CD4-positive, CD25-positive, alpha-beta regulatory T cell (primary cell): ENCODE data around the gene EPHB1. TPM values are rescaled to one million over a fixed set of nuclear protein-coding genes. Genes with fewer than 3 reads are reported as not detected.

Experiments
- ATAC-seq, 2 donors: fragments of 150-1000 bp; cut with Tn5 transposase; one replicate each; pipeline ENCODE4 v1.10.0; 2021; ENCODE audit warnings: low read depth in 2 of 2, moderate number of reproducible peaks in 2 of 2, moderate library complexity in 1 of 2
- DNase-seq, 3 donors: peaks; one replicate each; pipeline versions ENCODE4 v3.0.0 to v3.0.0-alpha.2; 2012 to 2022; ENCODE audit warnings: mixed read lengths in 1 of 3
- H3K27ac ChIP-seq: one replicate; pipeline ENCODE4 v1.7.0; 2013; ENCODE audit warnings: mild to moderate bottlenecking, low read length; ENCODE audit not compliant: insufficient read depth, poor library complexity, severe bottlenecking
- H3K27me3 ChIP-seq: one replicate; pipeline ENCODE4 v1.7.0; 2013; ENCODE audit warnings: low read length; ENCODE audit not compliant: control insufficient read depth, insufficient read depth
- H3K36me3 ChIP-seq: one replicate; pipeline ENCODE4 v1.7.0; 2013; ENCODE audit warnings: mild to moderate bottlenecking, low read length, moderate library complexity; ENCODE audit not compliant: control insufficient read depth, insufficient read depth
- H3K4me1 ChIP-seq: 2 replicates; pipeline ENCODE4 v1.7.0; 2013; ENCODE audit warnings: mild to moderate bottlenecking, low read length; ENCODE audit not compliant: insufficient read depth, control insufficient read depth, poor library complexity, severe bottlenecking
- H3K4me3 ChIP-seq: one replicate; pipeline ENCODE4 v1.7.0; 2013; ENCODE audit warnings: low read depth, mild to moderate bottlenecking, low read length, moderate library complexity
- H3K9me3 ChIP-seq, 2 experiments: 1 replicate in 1 of 2; 2 replicates in 1 of 2; pipeline ENCODE4 v1.7.0; 2013; ENCODE audit warnings: low read length in 2 of 2, mild to moderate bottlenecking in 1 of 2, moderate library complexity in 1 of 2; ENCODE audit not compliant: control insufficient read depth in 2 of 2
- H3K27ac Mint-ChIP-seq, 3 donors: one replicate each; pipeline ENCODE4 v1.8.0; 2020 to 2022; ENCODE audit warnings: mild to moderate bottlenecking in 3 of 3, mixed read lengths in 3 of 3, moderate library complexity in 2 of 3
- H3K27me3 Mint-ChIP-seq: one replicate; pipeline ENCODE4 v1.8.0; 2022; ENCODE audit warnings: mild to moderate bottlenecking, mixed read lengths
- H3K36me3 Mint-ChIP-seq: one replicate; pipeline ENCODE4 v1.8.0; 2020; ENCODE audit warnings: mixed read lengths
- H3K4me1 Mint-ChIP-seq, 4 donors: one replicate each; pipeline ENCODE4 v1.8.0; 2020 to 2022; ENCODE audit warnings: mixed read lengths in 4 of 4, mild to moderate bottlenecking in 1 of 4
- H3K4me3 Mint-ChIP-seq, 4 donors: one replicate each; pipeline ENCODE4 v1.8.0; 2020 to 2022; ENCODE audit warnings: mild to moderate bottlenecking in 4 of 4, mixed read lengths in 4 of 4, moderate library complexity in 3 of 4
- H3K9me3 Mint-ChIP-seq, 7 donors: one replicate each; pipeline ENCODE4 v1.8.0; 2020 to 2022; ENCODE audit warnings: mixed read lengths in 7 of 7, mild to moderate bottlenecking in 3 of 7, moderate library complexity in 2 of 7
- polyA plus RNA-seq, 4 donors: library from polyadenylated mRNA; unstranded; fragments of 300-500 nt; fragmentation: Illumina TruSeq; gene quantifications; one replicate each; pipeline ENCODE4 v1.2.3, GENCODE V29; 2021
- total RNA-seq: library from RNA; stranded (reverse); gene quantifications from one replicate; pipeline ENCODE4 v1.2.3, GENCODE V29; 2022

Gene EPHB1
- total and polyA plus RNA-seq, 5 donors from 2014 or later, result 0.32 to 2.1 (median 0.84) TPM

GRCh38 chr3:134949150-134949549 lies 154.1 kb downstream of the EPHB1 start:
- H3K27ac Mint-ChIP-seq, result no peak overlapping the region
- no peak overlapping the region for H3K4me3 ChIP-seq
- no peak overlapping the region for H3K4me3 Mint-ChIP-seq
- H3K9me3 Mint-ChIP-seq, result peaks cover 0 to 4% (median 1%) of the 10 kb centered on the region in 7 donors
- H3K36me3 Mint-ChIP-seq, result no peaks in the 10 kb centered on the region
- no peaks in the 10 kb centered on the region for H3K27me3 Mint-ChIP-seq
- H3K4me1 ChIP-seq, result no peaks in the 10 kb centered on the region
- H3K9me3 ChIP-seq, result no peaks in the 10 kb centered on the region
- DNase-seq, result no peak
- no peaks in the 10 kb centered on the region for H3K27me3 ChIP-seq
- no peaks in the 10 kb centered on the region for H3K36me3 ChIP-seq
- H3K27ac ChIP-seq, result no peak overlapping the region
- no peaks in the 10 kb centered on the region for H3K4me1 Mint-ChIP-seq
- ATAC-seq, result no peak

DNA sequence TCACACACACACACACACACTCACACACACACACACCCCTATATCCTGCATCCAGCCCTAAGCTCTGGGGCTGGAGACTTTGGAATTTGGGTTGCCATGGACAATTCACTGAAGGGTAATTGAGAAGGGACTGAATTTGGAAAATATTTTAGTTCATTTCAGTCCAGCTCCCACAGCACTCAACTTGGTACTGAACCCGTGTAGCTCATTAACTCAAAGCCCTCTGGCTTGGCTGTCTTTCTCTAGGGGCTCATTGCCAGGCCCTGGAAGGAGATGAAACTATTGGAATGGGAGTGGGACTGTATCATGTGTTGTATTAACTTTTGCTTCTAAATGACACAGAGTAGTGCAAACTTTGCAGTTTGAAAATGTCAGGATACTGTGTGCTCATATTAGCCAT lies 157.3 kb downstream of the EPHB1 start:
- Mint-ChIP-seq H3K27ac (no peak overlapping the region), H3K4me3 (no peak overlapping the region), H3K27me3 (no peaks in the 10 kb centered on the region), H3K9me3 (peaks cover 0 to 4% (median 0%) of the 10 kb centered on the region in 7 donors), H3K4me1 (no peaks in the 10 kb centered on the region), H3K36me3 (no peaks in the 10 kb centered on the region)
- no peak overlapping the region for H3K27ac ChIP-seq
- no peak overlapping the region for H3K4me3 ChIP-seq
- H3K27me3 ChIP-seq, result no peaks in the 10 kb centered on the region
- H3K36me3 ChIP-seq, result no peaks in the 10 kb centered on the region
- no peaks in the 10 kb centered on the region for H3K9me3 ChIP-seq
- no peaks in the 10 kb centered on the region for H3K4me1 ChIP-seq
- ATAC-seq (no peak), DNase-seq (no peak)

DNA sequence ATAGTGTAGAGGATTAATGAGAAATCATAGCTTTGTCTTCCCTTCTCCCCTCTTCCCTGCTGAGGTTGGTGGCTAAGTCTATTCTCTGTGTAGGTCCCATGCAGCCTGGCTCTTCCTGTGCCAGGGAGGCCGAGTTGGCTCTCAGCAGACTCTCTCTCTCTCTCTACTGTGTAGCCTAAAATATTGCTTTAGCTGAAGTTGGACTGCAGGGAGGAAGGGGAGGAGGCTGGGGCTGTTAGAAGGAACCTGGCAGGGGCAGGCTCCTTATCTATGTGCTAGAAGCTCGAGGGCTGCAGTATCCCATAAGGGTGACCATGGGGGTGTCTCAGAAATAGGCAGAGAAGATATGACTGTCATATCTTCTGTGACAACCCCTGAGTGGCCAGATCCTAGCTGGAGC lies 160.8 kb downstream of the EPHB1 start:
- Mint-ChIP-seq H3K36me3 (no peaks in the 10 kb centered on the region), H3K27me3 (no peaks in the 10 kb centered on the region), H3K4me1 (no peaks in the 10 kb centered on the region), H3K27ac (no peak overlapping the region), H3K4me3 (no peak overlapping the region), H3K9me3 (peaks cover 0 to 3% (median 0%) of the 10 kb centered on the region in 7 donors)
- Histone ChIP-seq H3K9me3 (no peaks in the 10 kb centered on the region), H3K27me3 (no peaks in the 10 kb centered on the region), H3K27ac (no peak overlapping the region), H3K36me3 (no peaks in the 10 kb centered on the region), H3K4me1 (no peaks in the 10 kb centered on the region), H3K4me3 (no peak overlapping the region)
- no peak for DNase-seq
- no peak for ATAC-seq

GRCh38 chr3:134956395-134956794 lies 161.3 kb downstream of the EPHB1 start:
- Histone ChIP-seq H3K9me3 (no peaks in the 10 kb centered on the region), H3K27ac (no peak overlapping the region), H3K4me1 (no peaks in the 10 kb centered on the region), H3K4me3 (no peak overlapping the region), H3K27me3 (no peaks in the 10 kb centered on the region), H3K36me3 (no peaks in the 10 kb centered on the region)
- Mint-ChIP-seq H3K4me1 (no peaks in the 10 kb centered on the region), H3K4me3 (no peak overlapping the region), H3K36me3 (no peaks in the 10 kb centered on the region), H3K27me3 (no peaks in the 10 kb centered on the region), H3K9me3 (peaks cover 0 to 3% (median 0%) of the 10 kb centered on the region in 7 donors), H3K27ac (no peak overlapping the region)
- ATAC-seq (no peak), DNase-seq (no peak)

GRCh38 chr3:134956844-134957243 lies 161.8 kb downstream of the EPHB1 start:
- no peak for ATAC-seq
- no peaks in the 10 kb centered on the region for H3K27me3 Mint-ChIP-seq

DNA sequence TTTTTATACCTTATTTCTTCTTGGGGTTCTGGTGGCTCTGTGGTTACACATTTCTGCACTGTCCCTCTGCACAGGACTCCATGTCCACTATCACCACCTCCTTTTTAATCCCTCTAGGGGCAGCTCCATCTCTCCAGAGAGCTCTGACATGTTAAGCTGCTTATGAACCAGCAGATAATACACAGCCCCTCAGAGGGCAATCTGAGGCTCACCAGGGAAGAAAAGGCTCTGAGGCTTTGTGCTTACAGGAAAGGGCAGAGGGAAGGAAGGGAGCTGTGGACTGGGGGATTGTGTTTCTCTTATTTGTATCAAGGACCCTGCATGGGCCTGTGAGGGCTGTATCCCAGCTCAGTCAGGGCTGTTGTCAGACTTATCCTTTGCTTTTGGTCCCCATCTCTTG lies 164.5 kb downstream of the EPHB1 start:
- no peaks in the 10 kb centered on the region for H3K27me3 Mint-ChIP-seq
- no peak overlapping the region for H3K4me3 ChIP-seq
- no peaks in the 10 kb centered on the region for H3K4me1 ChIP-seq
- H3K36me3 Mint-ChIP-seq, result no peaks in the 10 kb centered on the region
- no peak overlapping the region for H3K4me3 Mint-ChIP-seq
- H3K4me1 Mint-ChIP-seq, result no peaks in the 10 kb centered on the region
- H3K27ac Mint-ChIP-seq, result no peak overlapping the region
- no peaks in the 10 kb centered on the region for H3K9me3 ChIP-seq
- H3K36me3 ChIP-seq, result no peaks in the 10 kb centered on the region
- no peaks in the 10 kb centered on the region for H3K27me3 ChIP-seq
- peaks cover 0 to 6% (median 0%) of the 10 kb centered on the region in 7 donors for H3K9me3 Mint-ChIP-seq
- H3K27ac ChIP-seq, result no peak overlapping the region
- ATAC-seq, result no peak
- no peak for DNase-seq

More at GRCh38 chr3:134956844-134957243, 161.8 kb downstream of the EPHB1 start:
- Histone ChIP-seq H3K4me1 (no peaks in the 10 kb centered on the region), H3K9me3 (no peaks in the 10 kb centered on the region), H3K27ac (no peak overlapping the region), H3K4me3 (no peak overlapping the region), H3K36me3 (no peaks in the 10 kb centered on the region), H3K27me3 (no peaks in the 10 kb centered on the region)
- Mint-ChIP-seq H3K4me3 (no peak overlapping the region), H3K36me3 (no peaks in the 10 kb centered on the region), H3K27ac (no peak overlapping the region), H3K4me1 (no peaks in the 10 kb centered on the region), H3K9me3 (peaks cover 0 to 3% (median 0%) of the 10 kb centered on the region in 7 donors)
- DNase-seq, result no peak

GRCh38 chr3:134964226-134964625 lies 169.2 kb downstream of the EPHB1 start:
- H3K27ac ChIP-seq, result no peak overlapping the region
- no peaks in the 10 kb centered on the region for H3K9me3 ChIP-seq
- H3K36me3 ChIP-seq, result no peaks in the 10 kb centered on the region
- Mint-ChIP-seq H3K36me3 (no peaks in the 10 kb centered on the region), H3K27ac (no peak overlapping the region), H3K27me3 (no peaks in the 10 kb centered on the region), H3K4me1 (no peaks in the 10 kb centered on the region), H3K9me3 (peaks cover 0 to 7% (median 1%) of the 10 kb centered on the region in 7 donors), H3K4me3 (no peak overlapping the region)
- peaks cover 3% of the 10 kb centered on the region for H3K27me3 ChIP-seq
- DNase-seq, result no peak
- H3K4me1 ChIP-seq, result no peaks in the 10 kb centered on the region
- no peak for ATAC-seq
- H3K4me3 ChIP-seq, result no peak overlapping the region

DNA sequence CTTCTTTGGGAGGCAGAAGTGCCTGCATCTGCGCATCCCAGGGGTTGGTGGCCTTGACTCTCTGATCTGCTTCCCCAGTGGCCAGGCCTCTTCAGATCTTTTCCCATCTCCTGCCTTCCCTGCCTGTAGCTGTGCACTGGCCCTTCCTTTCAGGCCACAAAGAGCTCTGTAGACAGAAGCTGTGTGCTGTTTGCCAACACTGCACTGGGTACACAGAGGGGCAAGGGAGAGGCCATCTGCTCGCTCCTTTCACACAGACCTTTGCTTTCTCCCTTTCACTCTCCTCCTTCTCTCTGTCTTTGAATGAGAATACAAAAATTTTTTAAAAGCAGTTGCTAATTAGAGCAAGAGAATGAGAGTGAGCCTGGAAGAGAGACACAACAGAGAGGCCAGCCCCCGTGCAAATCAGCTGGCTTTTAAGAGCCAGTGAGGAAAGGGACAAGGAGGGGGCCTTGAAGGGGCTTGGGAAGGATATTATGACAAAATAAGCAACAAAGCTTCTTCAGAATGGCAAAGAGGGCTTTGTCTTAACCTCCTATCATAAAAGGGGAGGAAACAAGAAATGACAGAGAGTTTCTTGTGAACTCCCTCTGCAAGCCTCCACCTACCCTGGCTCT lies 170.9 kb downstream of the EPHB1 start:
- H3K4me3 Mint-ChIP-seq, result no peak overlapping the region
- Histone ChIP-seq H3K27me3 (peaks cover 3% of the 10 kb centered on the region), H3K4me1 (no peaks in the 10 kb centered on the region), H3K9me3 (no peaks in the 10 kb centered on the region), H3K27ac (no peak overlapping the region), H3K36me3 (no peaks in the 10 kb centered on the region), H3K4me3 (no peak overlapping the region)
- no peak overlapping the region for H3K27ac Mint-ChIP-seq
- ATAC-seq (no peak), DNase-seq (no peak)
- H3K36me3 Mint-ChIP-seq, result no peaks in the 10 kb centered on the region
- H3K4me1 Mint-ChIP-seq, result no peaks in the 10 kb centered on the region
- peaks cover 0 to 7% (median 2%) of the 10 kb centered on the region in 7 donors for H3K9me3 Mint-ChIP-seq
- H3K27me3 Mint-ChIP-seq, result peaks cover 4% of the 10 kb centered on the region
